SK-N-MC (cell line): ENCODE results near the gene HMGXB3.
"Not testable (repeated sequence)": the region's sequence is repeated elsewhere in the genome, so short reads cannot be mapped to it uniquely, and the experiment has no call there.

Experiments used
- DNase-seq: peaks from one replicate; pipeline ENCODE4 v3.0.0-alpha.2; 2011; ENCODE audit warnings: low read depth, low spot score
- H3K27ac ChIP-seq: fragments of 200-600 bp; sonication (generic); 2 replicates; pipeline ENCODE4 v1.5.1; 2016; ENCODE audit warnings: mixed run types
- H3K36me3 ChIP-seq: fragments of 200-600 bp; sonication (generic); 2 replicates; pipeline ENCODE4 v1.6.1; 2017; ENCODE audit warnings: antibody characterized with exemption, low read length, mixed read lengths; ENCODE audit not compliant: insufficient read depth
- H3K4me3 ChIP-seq: fragments of 200-600 bp; sonication (generic); 2 replicates; pipeline ENCODE4 v1.5.1; 2016
- H3K9ac ChIP-seq: fragments of 200-600 bp; sonication (generic); 2 replicates; pipeline ENCODE4 v1.8.0; 2017; ENCODE audit warnings: mixed run types, mixed read lengths; ENCODE audit not compliant: insufficient read length
- H3K9me3 ChIP-seq: fragments of 200-600 bp; sonication (generic); 2 replicates; pipeline ENCODE4 v1.6.1; 2017; ENCODE audit warnings: low read depth, mild to moderate bottlenecking, antibody characterized with exemption, low read length, moderate library complexity, mixed read lengths
- EZH2 ChIP-seq: fragments of 200-600 bp; sonication (generic); IDR thresholded peaks from one replicate; pipeline ENCODE4 v1.6.1; 2017; ENCODE audit warnings: antibody characterized with exemption
- FOXP2 ChIP-seq: optimal IDR thresholded peaks from 2 replicates; pipeline ENCODE3; 2011; ENCODE audit warnings: mild to moderate bottlenecking, moderate library complexity; ENCODE audit not compliant: insufficient read depth; ENCODE audit errors: extremely low read length, control extremely low read depth
- POLR2AphosphoS5 ChIP-seq: IDR thresholded peaks from 2 replicates; pipeline ENCODE4 v1.6.1; 2012; ENCODE audit warnings: mild to moderate bottlenecking, low read depth, low read length, borderline replicate concordance

Gene HMGXB3

DNA sequence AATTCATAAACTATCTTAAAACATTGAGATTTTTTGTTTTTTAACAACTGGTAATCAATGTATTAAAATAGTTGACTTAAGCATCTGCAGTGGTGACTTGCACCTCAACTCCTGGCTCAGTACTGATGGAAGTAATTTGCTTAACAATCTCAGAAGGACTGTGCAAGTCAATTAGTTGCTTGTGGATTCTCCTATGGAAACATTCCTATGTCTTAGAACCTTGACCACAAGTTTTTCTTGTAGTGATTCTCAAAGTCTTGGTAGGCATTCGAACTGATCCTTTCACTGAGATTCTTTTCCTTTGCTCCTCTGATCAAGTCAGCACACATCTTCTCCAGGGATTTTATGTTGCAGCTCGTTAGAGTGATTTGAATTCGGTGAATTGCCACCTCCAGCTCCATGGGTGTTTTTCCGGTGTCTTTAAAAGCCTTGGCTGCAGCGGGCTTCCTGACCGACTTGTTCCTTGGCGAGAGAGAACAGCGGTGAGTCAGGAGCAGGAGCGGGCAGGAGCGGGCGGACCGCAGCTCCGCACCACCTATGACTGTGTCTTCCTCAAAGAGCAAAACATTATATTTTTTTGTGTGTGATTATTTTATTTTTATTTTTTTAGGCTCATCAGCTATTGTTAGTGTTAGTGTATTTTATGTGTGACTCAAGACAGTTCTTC lies 21.1 kb downstream of the HMGXB3 start:
- no peaks in the 10 kb centered on the region for H3K9me3 ChIP-seq
- H3K9ac ChIP-seq: no peak overlapping the region
- TF ChIP-seq POLR2AphosphoS5 (no peak), FOXP2 (no peak), EZH2 (no peak)
- no peak for DNase-seq
- no peak overlapping the region for H3K27ac ChIP-seq
- H3K4me3 ChIP-seq: no peak overlapping the region
- peaks cover 83% of the 10 kb centered on the region for H3K36me3 ChIP-seq

DNA sequence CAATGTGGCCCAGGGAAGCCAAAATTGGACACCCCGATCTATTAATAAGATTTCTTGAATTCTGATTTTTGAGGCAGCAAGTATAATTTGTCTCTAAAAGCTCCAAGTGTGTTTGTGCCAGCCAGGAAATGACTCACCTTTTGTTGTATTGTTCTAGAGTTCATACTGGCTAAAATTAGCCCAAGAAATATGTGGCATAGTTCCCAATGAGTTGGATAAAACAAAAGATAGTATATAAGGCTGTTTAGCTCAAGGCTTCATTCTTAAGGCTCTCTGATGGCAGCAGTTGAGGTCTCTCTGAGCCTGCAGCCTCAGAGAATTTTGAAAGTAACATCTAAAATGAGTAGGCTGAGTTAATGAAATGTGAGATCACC lies 21.6 kb downstream of the HMGXB3 start:
- peaks cover 83% of the 10 kb centered on the region for H3K36me3 ChIP-seq
- TF ChIP-seq POLR2AphosphoS5 (no peak), FOXP2 (no peak), EZH2 (no peak)
- H3K9me3 ChIP-seq: no peaks in the 10 kb centered on the region
- DNase-seq: no peak
- no peak overlapping the region for H3K27ac ChIP-seq
- no peak overlapping the region for H3K4me3 ChIP-seq
- H3K9ac ChIP-seq: no peak overlapping the region

- peaks cover 85% of the 10 kb centered on the region for H3K36me3 ChIP-seq
- no peak for TF ChIP-seq FOXP2
- no peak for TF ChIP-seq POLR2AphosphoS5
- no peak for TF ChIP-seq EZH2
- H3K27ac ChIP-seq: no peak overlapping the region
- no peak overlapping the region for H3K4me3 ChIP-seq
- no peak for DNase-seq
- H3K9ac ChIP-seq: no peak overlapping the region
- H3K9me3 ChIP-seq: no peaks in the 10 kb centered on the region
Measured at GRCh38 chr5:150022681-150023080, 22.1 kb downstream of the HMGXB3 start.

GRCh38 chr5:150023136-150023535 lies 22.6 kb downstream of the HMGXB3 start:
- H3K36me3 ChIP-seq: peaks cover 84% of the 10 kb centered on the region
- no peak overlapping the region for H3K27ac ChIP-seq
- H3K9me3 ChIP-seq: no peaks in the 10 kb centered on the region
- no peak for DNase-seq
- no peak overlapping the region for H3K9ac ChIP-seq
- no peak overlapping the region for H3K4me3 ChIP-seq
- TF ChIP-seq EZH2: no peak
- no peak for TF ChIP-seq POLR2AphosphoS5
- no peak for TF ChIP-seq FOXP2

DNA sequence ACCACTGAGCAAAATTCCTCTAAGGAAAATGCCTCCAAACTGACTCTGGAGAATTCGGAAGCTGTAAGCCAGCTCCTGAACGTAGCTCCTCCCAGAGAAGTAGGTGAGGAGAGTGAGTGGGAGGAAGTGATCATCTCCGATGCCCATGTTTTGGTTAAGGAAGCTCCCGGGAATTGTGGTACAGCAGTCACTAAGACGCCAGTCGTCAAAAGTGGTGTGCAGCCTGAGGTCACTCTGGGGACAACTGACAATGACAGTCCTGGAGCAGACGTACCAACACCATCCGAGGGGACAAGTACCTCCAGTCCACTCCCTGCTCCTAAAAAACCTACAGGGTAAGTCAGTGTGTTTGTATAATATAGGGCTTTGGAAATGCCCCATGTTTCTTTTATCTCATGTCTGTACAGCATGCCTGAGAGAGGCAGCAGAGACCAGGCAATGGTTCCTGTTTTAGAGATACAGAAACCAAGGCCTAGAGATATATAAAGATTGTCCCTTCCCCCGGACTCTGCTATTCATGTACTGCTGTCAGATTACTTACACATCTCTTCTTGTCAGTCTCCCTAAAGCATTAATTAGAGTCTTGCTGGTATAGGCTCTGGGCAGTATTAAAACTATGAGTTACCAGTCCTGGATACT lies 23.9 kb downstream of the HMGXB3 start:
- Histone ChIP-seq H3K36me3 (peaks cover 80% of the 10 kb centered on the region), H3K27ac (no peak overlapping the region), H3K9ac (no peak overlapping the region), H3K9me3 (no peaks in the 10 kb centered on the region), H3K4me3 (no peak overlapping the region)
- no peak for TF ChIP-seq POLR2AphosphoS5
- DNase-seq: no peak

DNA sequence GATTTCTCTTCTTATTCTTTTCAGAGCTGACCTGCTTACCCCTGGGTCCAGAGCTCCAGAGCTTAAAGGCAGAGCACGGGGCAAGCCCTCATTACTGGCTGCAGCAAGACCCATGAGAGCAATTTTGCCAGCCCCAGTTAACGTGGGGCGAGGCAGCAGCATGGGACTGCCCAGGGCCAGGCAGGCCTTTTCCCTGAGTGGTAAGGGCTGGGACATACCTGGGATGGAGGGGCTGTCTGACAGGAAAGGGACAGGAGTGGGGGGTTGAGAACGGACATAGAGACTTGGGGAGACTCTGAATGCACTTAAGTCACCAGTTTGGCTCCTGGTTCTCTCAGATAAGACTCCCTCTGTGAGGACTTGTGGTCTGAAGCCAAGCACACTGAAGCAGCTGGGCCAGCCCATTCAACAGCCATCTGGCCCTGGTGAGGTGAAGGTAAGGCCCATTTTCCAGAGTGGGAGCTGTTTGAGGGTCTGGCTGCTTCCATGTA lies 26.2 kb downstream of the HMGXB3 start:
- H3K27ac ChIP-seq: no peak overlapping the region
- TF ChIP-seq FOXP2 (no peak), POLR2AphosphoS5 (no peak), EZH2 (no peak)
- H3K36me3 ChIP-seq: peaks cover 77% of the 10 kb centered on the region
- DNase-seq: no peak
- H3K9me3 ChIP-seq: no peaks in the 10 kb centered on the region
- no peak overlapping the region for H3K4me3 ChIP-seq
- no peak overlapping the region for H3K9ac ChIP-seq

GRCh38 chr5:150028047-150028446 lies 27.5 kb downstream of the HMGXB3 start:
- not testable (repeated sequence) for DNase-seq, H3K27ac ChIP-seq, H3K4me3 ChIP-seq, H3K9me3 ChIP-seq, H3K9ac ChIP-seq
- H3K36me3 ChIP-seq: peaks cover 86% of the 10 kb centered on the region

DNA sequence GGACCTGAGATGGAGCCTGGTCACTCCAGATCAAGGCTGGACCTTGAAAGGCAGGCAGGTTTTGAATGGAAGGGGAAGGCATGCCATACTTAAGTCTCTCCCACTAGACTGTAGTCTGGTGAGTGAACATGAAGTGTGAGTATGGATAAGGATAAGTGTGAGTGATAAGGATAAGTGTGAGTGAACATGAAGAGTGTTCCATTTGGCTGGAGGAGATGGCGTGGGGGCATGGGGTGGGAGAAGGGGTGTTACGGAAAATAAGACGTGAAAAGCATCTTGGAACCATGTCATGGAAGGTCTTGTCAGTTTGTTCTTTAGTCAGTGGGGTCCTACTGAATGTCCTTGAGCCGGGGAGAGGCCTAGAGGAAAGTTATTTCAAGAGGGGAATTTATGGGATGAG lies 32.8 kb downstream of the HMGXB3 start:
- Histone ChIP-seq H3K9me3 (no peaks in the 10 kb centered on the region), H3K27ac (no peak overlapping the region), H3K36me3 (peaks cover 91% of the 10 kb centered on the region), H3K4me3 (no peak overlapping the region), H3K9ac (no peak overlapping the region)
- no peak for DNase-seq
- no peak for TF ChIP-seq EZH2
- TF ChIP-seq POLR2AphosphoS5: no peak
- no peak for TF ChIP-seq FOXP2

- no peak overlapping the region for H3K4me3 ChIP-seq
- no peak overlapping the region for H3K27ac ChIP-seq
- DNase-seq: no peak
- no peak for TF ChIP-seq EZH2
- TF ChIP-seq POLR2AphosphoS5: no peak
- no peak for TF ChIP-seq FOXP2
- H3K9ac ChIP-seq: no peak overlapping the region
- no peaks in the 10 kb centered on the region for H3K9me3 ChIP-seq
- peaks cover 92% of the 10 kb centered on the region for H3K36me3 ChIP-seq
Measured at GRCh38 chr5:150034662-150035061, 34.1 kb downstream of the HMGXB3 start.
